AG09319 (cell line): ENCODE measurements around the gene CLEC16A.
"Not testable (repeated sequence)": the region's sequence is repeated elsewhere in the genome, so short reads cannot be mapped to it uniquely, and the experiment has no call there.

Experiments used
- DNase-seq: peaks from one replicate; pipeline ENCODE4 v3.0.0-alpha.2; 2010; ENCODE audit warnings: low read depth; ENCODE audit errors: extremely low read depth
- CTCF ChIP-seq: IDR thresholded peaks from 2 replicates; pipeline ENCODE4 v1.5.1; 2011; ENCODE audit warnings: low read depth, mild to moderate bottlenecking, inconsistent platforms, low read length, moderate library complexity

Gene CLEC16A

GRCh38 chr16:10966129-10966528 lies 21.8 kb downstream of the CLEC16A start:
- TF ChIP-seq CTCF: no peak
- no peak for DNase-seq

GRCh38 chr16:10966559-10966958 lies 22.2 kb downstream of the CLEC16A start:
- DNase-seq: not testable (repeated sequence)

- no peak for DNase-seq
- TF ChIP-seq CTCF: no peak
Measured at GRCh38 chr16:10967986-10968385, 23.6 kb downstream of the CLEC16A start.

GRCh38 chr16:10968498-10968897 lies 24.1 kb downstream of the CLEC16A start:
- TF ChIP-seq CTCF: no peak
- no peak for DNase-seq

GRCh38 chr16:10969615-10970014 lies 25.3 kb downstream of the CLEC16A start:
- no peak for TF ChIP-seq CTCF
- DNase-seq: no peak

- TF ChIP-seq CTCF: no peak
- no peak for DNase-seq
Measured at GRCh38 chr16:10970065-10970464, 25.7 kb downstream of the CLEC16A start.

- DNase-seq: peak; percentile 95
- TF ChIP-seq CTCF: peak; percentile 59
Measured at GRCh38 chr16:10971560-10971961, 27.2 kb downstream of the CLEC16A start.

- no peak for DNase-seq
- TF ChIP-seq CTCF: no peak
Measured at GRCh38 chr16:10972108-10972818, 27.9 kb downstream of the CLEC16A start.
